ENCODE data around the gene MEF2A.

- TF ChIP-seq, protein P1, sequence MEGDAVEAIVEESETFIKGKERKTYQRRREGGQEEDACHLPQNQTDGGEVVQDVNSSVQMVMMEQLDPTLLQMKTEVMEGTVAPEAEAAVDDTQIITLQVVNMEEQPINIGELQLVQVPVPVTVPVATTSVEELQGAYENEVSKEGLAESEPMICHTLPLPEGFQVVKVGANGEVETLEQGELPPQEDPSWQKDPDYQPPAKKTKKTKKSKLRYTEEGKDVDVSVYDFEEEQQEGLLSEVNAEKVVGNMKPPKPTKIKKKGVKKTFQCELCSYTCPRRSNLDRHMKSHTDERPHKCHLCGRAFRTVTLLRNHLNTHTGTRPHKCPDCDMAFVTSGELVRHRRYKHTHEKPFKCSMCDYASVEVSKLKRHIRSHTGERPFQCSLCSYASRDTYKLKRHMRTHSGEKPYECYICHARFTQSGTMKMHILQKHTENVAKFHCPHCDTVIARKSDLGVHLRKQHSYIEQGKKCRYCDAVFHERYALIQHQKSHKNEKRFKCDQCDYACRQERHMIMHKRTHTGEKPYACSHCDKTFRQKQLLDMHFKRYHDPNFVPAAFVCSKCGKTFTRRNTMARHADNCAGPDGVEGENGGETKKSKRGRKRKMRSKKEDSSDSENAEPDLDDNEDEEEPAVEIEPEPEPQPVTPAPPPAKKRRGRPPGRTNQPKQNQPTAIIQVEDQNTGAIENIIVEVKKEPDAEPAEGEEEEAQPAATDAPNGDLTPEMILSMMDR (conservative IDR thresholded peaks at IDR 0.05): no peak
- TF ChIP-seq ZFX (IDR thresholded peaks at IDR 0.05): no peak
Observed at GRCh38 chr15:99719096-99719541, 153.3 kb downstream of the MEF2A start.

Measured in C4-2B (cell line).